HEK293 (cell line): ENCODE measurements around the gene SPZ1.

Experiments
- BCL11A ChIP-seq: fragments of 450-650 bp; formaldehyde crosslinking; IDR thresholded peaks from 2 replicates; pipeline ENCODE4 v1.5.1; 2016; ENCODE audit warnings: low read depth, missing biosample characterization, missing genetic modification characterization
- KLF7 ChIP-seq: fragments of 450-650 bp; formaldehyde crosslinking; IDR thresholded peaks from 2 replicates; pipeline ENCODE4 v1.5.1; 2016; ENCODE audit warnings: missing biosample characterization, missing genetic modification characterization, borderline replicate concordance
- MZF1 ChIP-seq: fragments of 450-650 bp; formaldehyde crosslinking; IDR thresholded peaks from 2 replicates; pipeline ENCODE4 v1.5.1; 2017; ENCODE audit warnings: missing biosample characterization, missing genetic modification characterization, borderline replicate concordance
- YY1 ChIP-seq: fragments of 450-650 bp; formaldehyde crosslinking; IDR thresholded peaks from 2 replicates; pipeline ENCODE4 v1.5.1; 2018; ENCODE audit warnings: missing biosample characterization, missing genetic modification characterization
- TF ChIP-seq, protein P1 (sequence below): fragments of 450-650 bp; formaldehyde crosslinking; IDR thresholded peaks from 2 replicates; pipeline ENCODE4 v1.5.1; 2016; ENCODE audit warnings: missing biosample characterization, missing genetic modification characterization

DNA sequence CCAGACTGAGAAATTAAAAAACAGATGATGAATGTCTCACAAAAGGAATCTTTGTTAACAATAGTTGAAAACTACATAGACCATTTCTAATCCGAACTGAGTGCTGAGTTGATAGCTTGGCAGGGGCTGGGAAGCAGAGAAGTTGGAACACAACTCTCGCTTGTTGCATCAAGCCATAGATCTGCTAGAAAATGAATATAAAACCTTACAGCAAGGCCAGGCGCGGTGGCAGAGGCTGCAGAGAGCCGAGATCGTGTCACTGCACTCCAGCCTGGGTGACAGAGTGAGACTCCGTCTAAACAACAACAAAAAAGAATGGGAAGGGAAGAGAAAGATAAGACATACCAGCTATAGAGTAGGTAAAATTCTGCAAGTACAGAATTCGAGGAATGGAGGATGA lies 28.0 kb upstream of the SPZ1 start:
- TF ChIP-seq YY1 (tag by site-specific recombination): no peak
- no peak for TF ChIP-seq KLF7 (tag by site-specific recombination)
- TF ChIP-seq MZF1 (tag by site-specific recombination): no peak
- no peak for TF ChIP-seq BCL11A
- TF ChIP-seq, protein P1, sequence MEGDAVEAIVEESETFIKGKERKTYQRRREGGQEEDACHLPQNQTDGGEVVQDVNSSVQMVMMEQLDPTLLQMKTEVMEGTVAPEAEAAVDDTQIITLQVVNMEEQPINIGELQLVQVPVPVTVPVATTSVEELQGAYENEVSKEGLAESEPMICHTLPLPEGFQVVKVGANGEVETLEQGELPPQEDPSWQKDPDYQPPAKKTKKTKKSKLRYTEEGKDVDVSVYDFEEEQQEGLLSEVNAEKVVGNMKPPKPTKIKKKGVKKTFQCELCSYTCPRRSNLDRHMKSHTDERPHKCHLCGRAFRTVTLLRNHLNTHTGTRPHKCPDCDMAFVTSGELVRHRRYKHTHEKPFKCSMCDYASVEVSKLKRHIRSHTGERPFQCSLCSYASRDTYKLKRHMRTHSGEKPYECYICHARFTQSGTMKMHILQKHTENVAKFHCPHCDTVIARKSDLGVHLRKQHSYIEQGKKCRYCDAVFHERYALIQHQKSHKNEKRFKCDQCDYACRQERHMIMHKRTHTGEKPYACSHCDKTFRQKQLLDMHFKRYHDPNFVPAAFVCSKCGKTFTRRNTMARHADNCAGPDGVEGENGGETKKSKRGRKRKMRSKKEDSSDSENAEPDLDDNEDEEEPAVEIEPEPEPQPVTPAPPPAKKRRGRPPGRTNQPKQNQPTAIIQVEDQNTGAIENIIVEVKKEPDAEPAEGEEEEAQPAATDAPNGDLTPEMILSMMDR (tag by site-specific recombination): no peak
